Adipocyte (in vitro differentiated cells): Measurements from ENCODE around the gene GDF15.

Experiments used
- DNase-seq: peaks from one replicate; pipeline ENCODE4 v3.0.0-alpha.2; 2015; ENCODE audit warnings: low read depth
- H3K27me3 ChIP-seq: replicated peaks from 2 replicates; pipeline ENCODE4 v1.7.0; 2013; ENCODE audit warnings: mild to moderate bottlenecking, low read length, moderate library complexity; ENCODE audit not compliant: control insufficient read depth, insufficient read depth
- H3K36me3 ChIP-seq: 2 replicates; pipeline ENCODE4 v1.7.0; 2013; ENCODE audit warnings: low read length, mild to moderate bottlenecking, moderate library complexity; ENCODE audit not compliant: control insufficient read depth, insufficient read depth, severe bottlenecking
- H3K4me1 ChIP-seq: 2 replicates; pipeline ENCODE4 v1.7.0; 2013; ENCODE audit warnings: mild to moderate bottlenecking, low read length, moderate library complexity; ENCODE audit not compliant: control insufficient read depth, insufficient read depth
- H3K4me3 ChIP-seq: 2 replicates; pipeline ENCODE4 v1.7.0; 2013; ENCODE audit warnings: mild to moderate bottlenecking, low read length, moderate library complexity
- H3K9ac ChIP-seq: 2 replicates; pipeline ENCODE4 v1.7.0; 2013; ENCODE audit warnings: mild to moderate bottlenecking, low read length, moderate library complexity
- H3K9me3 ChIP-seq: 2 replicates; pipeline ENCODE4 v1.7.0; 2013; ENCODE audit warnings: mild to moderate bottlenecking, low read length, moderate library complexity; ENCODE audit not compliant: control insufficient read depth

GDF15 gene

GRCh38 chr19:18423258-18424020, 37.5 kb downstream of the GDF15 start:
- Histone ChIP-seq H3K27me3 (no peaks in the 10 kb centered on the region), H3K9me3 (no peaks in the 10 kb centered on the region), H3K4me1 (peaks cover 33% of the 10 kb centered on the region), H3K36me3 (no peaks in the 10 kb centered on the region), H3K4me3 (no peak overlapping the region), H3K9ac (no peak overlapping the region)
- no peak for DNase-seq

- no peak overlapping the region for H3K9ac ChIP-seq
- H3K27me3 ChIP-seq: no peaks in the 10 kb centered on the region
- H3K4me1 ChIP-seq: peaks cover 27% of the 10 kb centered on the region
- DNase-seq: no peak
- H3K4me3 ChIP-seq: no peak overlapping the region
- H3K36me3 ChIP-seq: no peaks in the 10 kb centered on the region
- H3K9me3 ChIP-seq: no peaks in the 10 kb centered on the region
Observed at GRCh38 chr19:18424122-18424889, 38.3 kb downstream of the GDF15 start.

- Histone ChIP-seq H3K36me3 (no peaks in the 10 kb centered on the region), H3K4me3 (no peak overlapping the region), H3K27me3 (no peaks in the 10 kb centered on the region), H3K9me3 (no peaks in the 10 kb centered on the region), H3K4me1 (peaks cover 27% of the 10 kb centered on the region), H3K9ac (no peak overlapping the region)
- no peak for DNase-seq
Observed at GRCh38 chr19:18424890-18425514, 39.0 kb downstream of the GDF15 start.

DNA sequence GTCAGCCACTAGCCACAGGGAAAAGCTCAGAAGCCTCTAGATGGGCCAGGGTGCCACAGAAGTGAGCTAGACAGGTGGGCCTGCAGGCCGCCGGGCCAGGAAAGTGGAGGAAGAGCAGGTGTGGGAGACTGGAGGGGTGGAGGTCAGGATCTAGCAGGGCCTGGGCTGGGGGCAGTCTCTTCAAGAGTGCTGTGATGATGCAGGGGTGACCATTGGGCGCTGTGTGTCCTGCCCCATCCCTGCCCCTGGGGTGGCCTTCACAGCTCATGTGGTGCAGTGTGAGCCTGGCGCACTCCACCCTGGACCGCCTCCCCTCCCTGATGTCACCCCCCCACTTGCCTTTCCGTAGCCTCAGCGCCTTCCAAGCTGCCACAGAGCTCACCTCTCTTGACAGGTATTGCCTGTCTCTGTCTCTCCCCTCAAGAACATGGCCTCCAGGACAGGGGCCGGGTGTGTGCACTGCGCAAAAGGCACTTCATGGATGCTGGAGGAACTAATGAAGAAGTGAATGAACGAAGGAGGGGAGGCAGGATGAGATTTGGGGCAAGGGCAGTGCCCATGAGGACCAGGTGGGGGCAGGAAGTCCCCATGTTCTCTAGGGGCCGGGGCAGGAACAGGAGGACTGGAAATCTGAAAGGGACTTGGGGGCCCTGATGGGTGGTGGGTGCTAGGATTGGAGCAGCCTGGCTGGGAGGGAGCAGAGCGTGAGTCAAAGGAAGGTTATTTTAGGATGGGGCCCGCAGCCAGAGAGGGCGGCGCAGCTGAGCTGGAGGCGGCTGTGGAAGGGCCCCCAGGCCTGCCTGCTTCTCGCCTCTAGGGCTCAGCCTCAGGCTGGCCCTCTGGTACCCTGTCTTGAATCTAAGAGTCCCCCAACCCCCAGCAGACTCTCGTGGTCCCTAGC, 39.8 kb downstream of the GDF15 start:
- DNase-seq: peak; percentile 89
- H3K36me3 ChIP-seq: no peaks in the 10 kb centered on the region
- H3K27me3 ChIP-seq: no peaks in the 10 kb centered on the region
- no peaks in the 10 kb centered on the region for H3K9me3 ChIP-seq
- peaks cover 25% of the 10 kb centered on the region for H3K4me1 ChIP-seq
- H3K9ac ChIP-seq: peak overlapping the region; percentile 78
- peak overlapping the region; percentile 45 for H3K4me3 ChIP-seq

DNA sequence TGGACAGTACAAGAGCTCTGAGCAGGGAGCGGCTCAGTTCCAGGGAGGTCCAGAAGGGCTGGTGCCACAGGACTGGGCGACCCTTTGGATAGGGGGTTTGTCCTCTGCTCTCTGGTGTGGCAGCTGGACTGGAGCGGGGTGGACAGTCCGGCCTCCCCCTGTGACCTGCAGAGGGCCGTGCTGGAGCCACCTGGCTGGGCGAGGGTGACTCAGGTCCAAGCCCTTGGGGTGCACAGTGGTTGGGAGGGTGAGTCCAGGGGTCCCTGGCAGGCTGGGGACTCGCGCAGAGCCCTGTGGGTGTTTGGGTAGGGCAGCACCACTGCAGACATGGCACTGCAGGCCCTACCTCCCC, 40.4 kb downstream of the GDF15 start:
- no peak for DNase-seq
- Histone ChIP-seq H3K4me1 (peaks cover 19% of the 10 kb centered on the region), H3K4me3 (no peak overlapping the region)

GRCh38 chr19:18427080-18427742, 41.3 kb downstream of the GDF15 start:
- Histone ChIP-seq H3K27me3 (no peaks in the 10 kb centered on the region), H3K9ac (no peak overlapping the region), H3K36me3 (no peaks in the 10 kb centered on the region), H3K9me3 (no peaks in the 10 kb centered on the region), H3K4me1 (peaks cover 18% of the 10 kb centered on the region), H3K4me3 (no peak overlapping the region)
- DNase-seq: no peak

More for the DNA sequence above, 40.4 kb downstream of the GDF15 start:
- peak overlapping the region; percentile 78 for H3K9ac ChIP-seq
- no peaks in the 10 kb centered on the region for H3K36me3 ChIP-seq
- H3K27me3 ChIP-seq: no peaks in the 10 kb centered on the region
- no peaks in the 10 kb centered on the region for H3K9me3 ChIP-seq

- Histone ChIP-seq H3K9ac (no peak overlapping the region), H3K4me3 (no peak overlapping the region), H3K36me3 (no peaks in the 10 kb centered on the region), H3K27me3 (no peaks in the 10 kb centered on the region), H3K9me3 (no peaks in the 10 kb centered on the region), H3K4me1 (peaks cover 18% of the 10 kb centered on the region)
- DNase-seq: no peak
Observed at GRCh38 chr19:18427743-18428113, 41.8 kb downstream of the GDF15 start.

DNA sequence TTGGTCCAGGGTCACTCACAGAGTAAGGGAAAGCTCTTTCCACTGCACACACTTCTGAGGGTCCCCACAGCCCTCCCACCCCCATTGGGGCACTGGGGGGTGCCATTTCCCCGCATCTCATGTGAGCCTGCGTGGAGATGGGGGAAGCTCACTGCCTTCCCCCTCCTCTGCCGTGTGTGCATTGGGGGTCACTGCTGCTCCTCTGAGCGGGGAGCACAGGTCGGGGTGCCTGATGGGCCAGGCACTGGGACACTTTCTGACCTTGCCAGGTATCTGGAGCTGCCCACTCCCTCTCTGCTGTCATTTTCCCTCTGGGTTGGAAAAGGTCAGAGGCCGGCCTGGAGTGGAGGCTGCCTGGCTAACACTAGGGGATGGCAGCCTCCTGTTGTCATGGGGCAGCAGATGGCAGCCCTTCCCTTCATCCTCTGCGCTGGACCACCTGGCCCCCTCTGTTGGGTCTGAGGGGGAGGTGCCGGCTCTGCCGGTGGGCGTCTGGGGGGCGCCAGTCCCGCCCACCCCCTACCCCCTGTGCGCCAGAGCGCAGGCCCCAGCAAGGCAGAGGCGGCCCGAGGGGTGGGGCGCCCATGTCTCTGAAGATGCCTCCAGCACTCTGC, 42.3 kb downstream of the GDF15 start:
- DNase-seq: no peak
- no peak overlapping the region for H3K4me3 ChIP-seq
- no peaks in the 10 kb centered on the region for H3K9me3 ChIP-seq
- H3K4me1 ChIP-seq: peaks cover 18% of the 10 kb centered on the region
- no peak overlapping the region for H3K9ac ChIP-seq
- H3K36me3 ChIP-seq: no peaks in the 10 kb centered on the region
- no peaks in the 10 kb centered on the region for H3K27me3 ChIP-seq

DNA sequence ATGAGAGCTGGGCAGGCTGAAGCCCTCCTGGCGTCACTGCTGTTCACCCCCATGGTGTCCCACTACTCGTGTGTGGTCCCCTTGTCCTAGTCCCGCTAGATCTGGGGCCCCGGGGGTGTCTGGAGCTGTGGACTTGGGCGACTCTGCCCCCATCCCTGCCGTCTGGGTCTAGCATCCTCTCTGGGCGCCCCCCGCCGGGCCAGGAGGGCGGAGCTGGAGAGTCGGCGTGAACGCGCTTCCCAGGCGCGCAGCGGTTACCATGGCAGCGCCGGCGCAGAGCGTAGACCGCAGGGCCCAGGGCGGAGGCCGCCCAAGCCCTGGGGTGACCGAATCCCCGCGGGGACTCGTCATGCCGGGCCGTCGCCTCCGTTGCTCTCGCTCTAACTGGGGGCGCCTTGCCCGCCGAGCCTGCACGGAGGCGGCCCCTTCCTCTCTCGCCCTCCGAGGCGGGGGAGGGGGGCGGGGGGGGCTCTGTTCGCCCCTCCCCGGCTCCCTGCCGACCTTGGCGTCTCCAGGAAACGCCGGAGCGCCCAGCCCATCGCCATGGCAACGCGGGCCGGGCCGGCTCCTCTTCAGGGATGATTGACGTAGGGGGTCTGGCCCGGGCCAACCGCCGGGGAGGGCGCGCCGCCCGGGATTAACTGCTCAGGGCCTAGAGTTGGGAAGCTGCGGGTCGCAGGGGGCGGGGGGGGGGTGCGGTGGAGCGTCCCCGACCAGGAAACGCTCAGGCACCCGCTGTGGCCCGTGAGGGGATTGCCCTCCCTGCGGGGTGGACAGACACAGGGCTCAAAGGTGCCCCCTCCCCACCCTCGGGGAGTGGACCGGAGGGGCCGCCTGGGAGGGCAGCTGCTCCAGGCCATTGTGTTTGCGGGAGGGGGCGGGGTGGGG, 43.1 kb downstream of the GDF15 start:
- H3K4me3 ChIP-seq: no peak overlapping the region
- H3K9me3 ChIP-seq: no peaks in the 10 kb centered on the region
- H3K9ac ChIP-seq: no peak overlapping the region
- H3K4me1 ChIP-seq: peaks cover 18% of the 10 kb centered on the region
- no peaks in the 10 kb centered on the region for H3K27me3 ChIP-seq
- no peaks in the 10 kb centered on the region for H3K36me3 ChIP-seq
- DNase-seq: peak; percentile 92
